ENCODE measurements around the gene BNIP1.
A peak's percentile ranks its signal among the peaks of the same experiment; 100 is the strongest.
"Not testable (repeated sequence)": the region's sequence is repeated elsewhere in the genome, so short reads cannot be mapped to it uniquely, and the experiment has no call there.

The BNIP1 gene, protein sequence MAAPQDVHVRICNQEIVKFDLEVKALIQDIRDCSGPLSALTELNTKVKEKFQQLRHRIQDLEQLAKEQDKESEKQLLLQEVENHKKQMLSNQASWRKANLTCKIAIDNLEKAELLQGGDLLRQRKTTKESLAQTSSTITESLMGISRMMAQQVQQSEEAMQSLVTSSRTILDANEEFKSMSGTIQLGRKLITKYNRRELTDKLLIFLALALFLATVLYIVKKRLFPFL
- total RNA-seq, result 5.9 to 12.2 (median 7.8) reads per million in 17 experiments

DNA sequence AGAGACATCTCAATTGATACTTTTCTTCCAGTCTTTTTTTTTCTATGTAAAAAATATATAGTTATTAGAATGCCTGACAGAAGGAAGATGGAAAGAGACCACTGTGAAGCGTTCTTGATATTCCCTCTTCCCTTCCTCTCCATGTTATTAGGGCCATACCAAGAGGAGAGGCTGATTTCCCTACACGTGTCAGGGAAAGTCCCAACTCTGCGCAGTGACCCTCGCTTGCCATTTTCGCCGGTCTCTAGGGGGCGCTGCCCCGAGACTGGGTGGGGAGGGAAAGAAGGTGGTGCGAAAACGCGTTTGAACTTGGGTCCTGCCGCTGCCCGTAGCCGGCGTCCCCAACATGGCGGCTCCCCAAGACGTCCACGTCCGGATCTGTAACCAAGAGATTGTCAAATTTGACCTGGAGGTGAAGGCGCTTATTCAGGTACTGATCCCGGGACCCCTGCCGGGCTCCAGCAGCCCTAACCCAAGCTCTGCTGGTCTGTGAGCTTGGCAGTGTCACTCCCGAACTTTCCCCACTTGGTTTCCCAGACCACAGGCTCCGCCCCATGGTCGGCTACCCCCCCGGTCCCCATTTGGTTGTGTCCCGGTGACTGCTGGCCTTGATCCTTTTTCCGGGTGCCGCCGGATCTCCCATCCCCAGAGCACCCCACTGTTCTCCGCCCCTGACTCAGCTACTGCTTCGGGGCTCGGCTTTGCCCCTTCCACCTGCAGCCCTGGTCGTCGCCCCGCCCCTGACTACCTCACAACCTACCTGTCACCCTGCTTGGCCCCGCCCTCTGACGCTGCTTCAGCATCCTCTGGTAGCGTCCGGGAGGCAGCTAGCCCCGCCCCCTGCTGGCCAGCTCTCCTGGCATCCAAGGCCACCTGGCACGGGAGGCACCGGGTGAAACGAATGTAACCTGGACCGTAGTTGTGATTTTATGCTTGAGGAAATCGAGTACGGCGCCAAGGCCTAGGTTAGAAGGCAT lies at the start of gene BNIP1:
Gene BNIP1 (plus strand): TSS at position 332 of the 977 bp plus-strand sequence. CDS start 15 bp downstream, at position 347.
- peak; percentile 96 to 98 (median 98) for DNase-seq

DNA sequence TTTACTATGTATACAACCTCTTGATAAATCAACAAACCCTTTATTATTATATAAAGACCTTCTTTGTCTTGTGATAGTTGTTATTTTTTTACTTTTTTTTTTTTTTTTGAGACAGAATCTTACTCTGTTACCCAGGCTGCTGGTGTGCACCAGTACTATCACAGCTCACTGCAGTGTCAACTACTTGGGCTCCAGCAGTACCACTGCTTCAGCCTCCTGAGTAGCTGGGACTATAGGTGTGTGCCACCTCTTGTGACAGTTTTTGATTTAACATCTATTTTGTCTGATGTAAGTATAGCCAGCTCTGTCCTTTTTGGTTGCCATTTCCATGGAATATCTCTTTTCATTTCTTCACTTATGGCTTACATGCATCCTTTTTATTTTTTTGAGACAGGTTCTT lies 45.5 kb upstream of the BNIP1 start:
- DNase-seq, result no peak

DNA sequence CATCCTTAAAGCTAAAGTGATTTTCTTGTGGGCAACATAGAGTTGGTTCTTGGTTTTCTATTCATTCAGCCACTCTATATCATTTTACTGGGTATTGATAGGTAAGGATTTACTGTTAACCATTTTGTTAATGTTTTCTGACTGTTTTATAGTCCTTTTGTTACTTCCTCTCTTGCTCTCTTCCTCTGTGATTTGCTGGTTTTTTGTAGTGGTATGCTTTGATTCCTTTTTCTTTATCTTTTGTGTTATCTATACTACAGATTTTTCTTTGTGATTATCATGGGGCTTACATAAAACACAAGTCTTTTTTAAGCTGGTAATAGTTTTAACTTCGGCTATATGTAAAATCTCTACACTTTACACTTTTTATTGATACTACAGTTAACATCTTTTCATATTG lies 44.9 kb upstream of the BNIP1 start:
- no peak for DNase-seq

DNA sequence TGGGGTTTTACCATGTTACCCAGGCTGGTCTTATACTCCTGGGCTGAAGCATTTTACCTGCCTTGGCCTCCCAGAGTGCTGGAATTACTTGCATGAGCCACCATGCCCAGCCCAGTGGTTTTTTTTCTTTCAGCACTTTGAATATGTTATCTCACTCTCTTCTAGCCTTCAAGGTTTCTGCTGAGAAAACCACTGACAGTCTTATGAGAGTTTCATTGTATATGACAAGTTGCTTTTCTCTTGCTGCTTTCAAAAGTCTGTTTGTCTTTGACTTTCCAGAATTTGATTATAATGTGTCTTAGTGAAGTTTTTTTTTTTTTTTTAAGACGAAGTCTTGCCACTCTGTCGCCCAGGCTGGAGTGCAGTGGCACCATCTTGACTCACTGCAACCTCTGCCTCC lies 43.1 kb upstream of the BNIP1 start:
- no peak for DNase-seq

DNA sequence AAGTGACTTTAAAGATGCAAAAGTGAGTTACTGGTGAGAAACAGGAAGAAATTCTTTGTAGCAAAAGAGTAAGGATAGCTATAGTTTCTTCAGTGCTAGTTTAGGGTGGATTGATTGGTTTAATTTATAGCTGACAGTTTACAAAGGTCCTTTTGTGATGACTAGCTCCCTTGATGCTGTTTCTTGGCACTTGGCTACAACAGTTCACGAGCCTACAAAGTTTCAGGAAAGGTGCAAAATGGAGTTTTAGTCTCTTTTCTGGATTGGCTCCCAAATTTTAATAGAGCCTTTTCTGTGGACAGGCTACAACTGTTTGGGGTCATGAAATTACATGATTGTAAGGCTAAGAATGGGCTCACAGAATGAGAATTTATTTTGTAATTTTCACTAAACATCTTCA lies 40.9 kb upstream of the BNIP1 start:
- DNase-seq, result no peak

DNA sequence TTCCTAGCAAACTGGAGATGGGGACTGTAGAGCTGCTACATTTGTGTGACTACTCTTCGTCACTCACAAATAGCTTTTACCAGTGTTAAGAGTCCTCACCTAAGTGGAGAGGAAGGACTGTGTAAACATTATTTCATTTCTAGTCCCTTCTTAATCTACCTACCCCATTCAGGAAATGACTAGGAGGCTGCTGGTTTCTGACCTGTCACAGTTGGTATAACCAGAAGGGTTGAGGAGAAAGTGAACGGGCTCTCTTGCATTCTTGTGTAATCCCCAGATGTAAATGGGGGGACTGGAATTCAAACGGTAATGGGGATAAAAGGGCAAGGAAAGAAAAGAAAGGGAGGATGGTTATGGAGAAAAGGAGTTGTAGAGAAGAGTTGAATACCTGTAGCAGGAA lies 35.4 kb upstream of the BNIP1 start:
- no peak for DNase-seq

DNA sequence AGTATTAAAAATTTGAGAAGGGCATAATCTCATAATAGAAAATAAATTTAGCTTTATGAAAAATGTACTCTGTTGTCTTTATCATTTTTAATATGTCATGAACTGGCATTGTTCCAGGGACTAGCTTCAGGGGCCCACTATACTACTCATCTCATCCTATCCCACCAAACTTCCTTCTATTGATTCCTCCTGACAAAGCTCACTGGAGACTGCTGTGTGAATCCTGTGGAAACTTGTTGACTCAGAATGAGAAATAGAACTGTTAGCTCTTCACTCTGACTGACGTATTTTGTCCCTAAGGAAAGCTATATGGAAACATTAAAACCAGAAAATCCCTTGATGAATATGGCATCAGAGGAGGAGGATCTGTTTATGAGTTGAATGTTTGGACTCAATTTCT lies 29.8 kb upstream of the BNIP1 start:
- no peak for DNase-seq

DNA sequence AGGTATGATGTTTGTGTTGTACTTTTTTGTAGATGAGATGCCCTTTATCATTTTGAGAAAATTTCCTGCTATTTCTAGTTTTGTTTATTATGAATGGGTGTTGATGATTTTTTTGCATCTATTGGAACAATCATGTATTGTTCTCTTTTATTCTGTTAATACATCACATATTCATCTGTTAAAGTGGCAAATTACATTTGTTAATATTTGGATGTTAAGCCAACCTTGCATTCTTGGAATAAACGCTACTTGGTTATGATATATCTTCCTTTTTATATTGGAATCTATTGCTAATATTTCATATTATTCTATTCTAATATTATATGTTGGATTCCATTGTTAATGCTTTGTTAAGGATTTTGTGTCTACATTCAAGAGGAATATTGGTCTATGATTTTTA lies 24.6 kb upstream of the BNIP1 start:
- no peak for DNase-seq

DNA sequence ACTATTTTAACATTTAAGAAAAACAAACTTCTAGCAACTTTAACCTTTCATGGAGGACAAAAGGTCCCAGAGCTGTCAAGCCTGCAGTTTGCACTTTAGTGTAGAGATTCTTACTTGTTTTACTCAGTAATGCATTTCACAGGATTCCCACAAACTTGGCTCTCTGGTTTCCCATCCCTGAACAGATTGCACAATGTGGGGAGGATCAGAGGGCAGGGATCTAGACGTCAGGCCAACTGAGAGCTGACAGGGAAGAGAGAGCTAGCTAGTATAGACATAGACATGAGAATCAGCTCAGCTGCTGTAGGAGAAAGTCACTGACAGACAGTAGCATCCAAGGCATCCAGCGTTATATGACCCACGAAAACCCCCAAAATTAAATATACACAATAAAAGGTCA lies 20.9 kb upstream of the BNIP1 start:
- no peak for DNase-seq

DNA sequence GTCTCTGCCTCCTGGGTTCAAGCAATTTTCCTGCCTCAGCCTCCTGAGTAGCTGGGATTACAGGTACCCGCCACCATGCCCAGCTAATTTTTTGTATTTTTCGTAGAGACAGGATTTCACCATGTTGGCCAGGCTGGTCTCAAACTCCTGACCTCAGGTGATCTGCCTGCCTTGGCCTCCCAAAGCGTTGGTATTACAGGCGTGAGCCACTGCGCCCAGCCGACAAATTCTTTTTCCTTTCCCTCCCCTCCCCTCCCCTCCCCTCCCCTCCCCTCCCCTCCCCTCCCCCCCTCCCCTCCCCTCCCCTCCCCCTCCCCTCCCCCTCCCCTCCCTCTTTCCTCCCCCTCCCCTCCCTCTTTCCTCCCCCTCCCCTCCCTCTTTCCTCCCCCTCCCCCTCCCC lies 12.2 kb upstream of the BNIP1 start:
- not testable (repeated sequence) for DNase-seq

DNA sequence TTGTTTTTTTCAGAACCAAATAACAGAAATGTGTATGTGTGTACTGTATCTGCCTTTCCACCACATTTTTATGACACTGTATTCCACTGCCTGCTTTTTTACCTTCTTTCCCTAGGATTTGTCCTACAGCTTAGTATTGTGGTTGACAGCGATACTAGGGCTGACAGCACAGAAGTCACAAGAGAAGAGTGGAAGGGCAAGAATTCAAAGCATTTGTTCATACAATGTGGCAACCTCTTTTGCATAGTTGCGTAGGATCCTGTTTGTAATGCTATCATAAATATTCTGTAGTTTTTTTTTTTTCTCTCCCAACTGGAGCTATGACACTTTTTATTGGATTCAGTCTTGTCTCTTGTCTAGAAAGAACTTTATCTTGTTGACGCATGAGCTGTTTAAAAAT lies 5.6 kb upstream of the BNIP1 start:
- no peak for DNase-seq

DNA sequence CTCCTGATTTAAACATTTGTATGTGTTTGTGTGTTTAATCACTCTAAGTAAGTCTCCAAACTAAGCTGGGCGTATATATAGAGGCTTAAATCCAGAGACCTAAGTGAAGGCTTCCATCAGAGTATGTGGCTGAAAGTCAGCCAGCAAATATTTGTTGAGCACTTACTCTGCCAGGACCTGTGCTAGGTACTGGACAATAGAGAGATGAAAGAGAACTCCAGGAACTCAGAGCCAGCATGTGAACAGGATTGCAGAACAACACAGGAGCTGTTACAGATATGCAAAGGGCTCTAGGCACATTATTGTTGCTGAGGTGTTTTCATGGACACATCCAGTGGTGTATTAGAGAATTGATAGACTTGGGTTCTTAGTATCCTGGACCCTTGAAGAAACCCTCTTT lies 4.7 kb upstream of the BNIP1 start:
- DNase-seq, result no peak

DNA sequence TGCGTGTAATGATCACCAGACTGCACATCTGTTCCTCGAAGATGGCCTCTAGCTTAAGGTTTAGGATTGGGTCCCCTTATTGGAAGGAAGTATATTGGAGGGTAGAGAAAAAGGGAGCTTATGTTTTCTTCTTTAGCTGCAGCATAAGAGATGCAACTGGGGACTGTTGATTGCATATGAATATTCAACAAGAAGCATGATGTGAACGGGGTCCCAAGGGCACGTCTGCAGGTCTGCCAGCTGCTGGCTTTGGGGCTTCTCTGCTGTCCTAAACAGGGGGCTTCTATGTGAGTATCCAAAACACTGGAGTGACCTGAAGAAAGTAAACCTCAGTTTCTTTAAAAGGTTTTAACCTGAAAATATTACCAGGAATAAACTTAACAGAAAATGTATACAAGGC lies 3.6 kb upstream of the BNIP1 start:
- DNase-seq, result no peak

DNA sequence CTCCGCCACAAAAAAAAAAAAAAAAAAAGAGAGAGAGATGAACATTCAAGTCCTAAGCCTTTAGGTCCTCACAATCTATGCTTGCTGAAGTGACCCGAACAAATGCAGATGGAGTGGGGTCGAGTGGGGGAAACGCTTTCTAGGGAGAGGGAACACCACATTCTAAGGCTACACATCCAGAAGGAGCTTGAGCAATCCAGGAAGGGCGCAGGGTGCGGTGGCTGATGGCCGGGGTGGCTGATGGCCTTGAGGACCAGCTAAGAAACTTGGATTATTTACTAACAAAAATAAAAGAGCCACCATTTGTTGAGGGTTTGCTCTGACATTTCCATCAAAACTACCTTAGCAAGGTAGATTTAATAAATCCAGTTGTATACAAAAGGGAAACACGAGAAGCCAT lies 764 bp upstream of the BNIP1 start:
- no peak for DNase-seq

DNA sequence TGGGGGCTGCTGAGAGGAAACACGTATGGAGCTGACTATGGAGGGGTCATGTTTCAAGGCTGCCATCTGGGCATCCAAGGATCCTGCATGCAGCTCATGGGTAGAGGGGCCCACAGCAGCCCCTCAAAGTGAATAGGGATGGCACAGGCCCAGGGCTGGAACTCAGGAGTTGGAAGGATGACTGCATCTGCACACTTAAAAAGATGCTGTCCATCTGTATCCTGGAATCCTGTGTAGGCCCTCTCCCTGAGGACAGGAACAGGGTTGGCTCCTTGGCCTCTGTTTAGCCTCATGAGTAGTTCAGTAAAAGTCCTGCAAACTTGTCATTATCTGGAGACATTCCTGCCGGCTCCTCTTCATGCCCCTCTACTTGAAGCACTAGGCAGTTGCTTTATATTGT lies 4.0 kb downstream of the BNIP1 start:
- no peak for DNase-seq

DNA sequence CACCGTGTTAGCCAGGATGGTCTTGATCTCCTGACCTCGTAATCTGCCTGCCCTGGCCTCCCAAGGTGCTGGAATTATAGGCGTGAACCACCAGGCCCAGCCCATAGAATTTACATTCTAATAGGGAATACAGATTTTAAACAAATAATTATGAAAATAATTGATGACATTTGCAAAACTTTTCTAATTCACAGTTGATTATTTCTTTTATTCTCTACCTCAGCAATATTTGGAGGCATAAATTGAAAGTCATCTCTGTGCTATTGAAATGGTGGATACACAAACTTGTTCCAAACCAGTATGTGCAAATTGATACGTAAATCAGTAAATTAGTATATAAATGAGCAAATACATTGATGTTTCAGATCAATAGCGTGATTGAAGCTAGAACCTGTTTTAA lies 8.2 kb downstream of the BNIP1 start:
- DNase-seq, result no peak

DNA sequence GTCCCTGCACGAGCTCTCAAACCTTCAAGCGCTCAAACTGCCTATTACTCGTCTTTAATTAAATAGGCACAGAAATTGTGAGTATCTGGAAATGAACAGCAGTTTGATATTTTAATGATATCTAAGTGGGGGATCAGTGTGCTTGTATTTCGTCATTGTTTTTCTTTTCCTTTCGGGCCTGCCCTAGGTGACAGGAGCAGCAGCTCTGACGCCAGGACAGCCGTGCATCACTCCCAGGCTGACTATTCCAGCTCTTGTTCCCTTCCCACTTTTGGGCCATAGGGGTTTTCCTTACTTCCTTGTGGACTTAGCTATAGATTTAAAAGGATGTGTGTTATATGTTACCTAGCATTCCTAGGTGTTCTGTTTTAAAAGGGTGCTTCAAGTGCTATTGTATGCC lies 9.5 kb downstream of the BNIP1 start:
- DNase-seq, result no peak

DNA sequence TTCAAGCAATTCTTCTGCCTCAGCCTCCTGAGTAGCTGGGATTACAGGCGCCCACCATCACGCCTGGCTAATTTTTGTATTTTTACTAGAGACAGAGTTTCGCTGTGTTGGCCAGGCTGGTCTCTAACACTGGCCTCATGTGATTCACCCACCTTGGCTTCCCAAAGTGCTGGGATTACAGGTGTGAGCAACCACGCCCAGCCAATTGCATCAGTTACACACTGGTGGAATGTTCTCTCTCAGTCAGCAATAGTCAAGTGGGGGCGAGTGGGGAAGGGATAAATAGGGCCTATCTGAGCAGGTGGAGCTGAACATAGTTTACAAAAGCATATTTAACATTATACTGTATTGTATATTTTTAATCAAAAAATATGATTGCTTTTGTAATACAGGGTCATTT lies 10.3 kb downstream of the BNIP1 start:
- DNase-seq, result not testable (repeated sequence)

DNA sequence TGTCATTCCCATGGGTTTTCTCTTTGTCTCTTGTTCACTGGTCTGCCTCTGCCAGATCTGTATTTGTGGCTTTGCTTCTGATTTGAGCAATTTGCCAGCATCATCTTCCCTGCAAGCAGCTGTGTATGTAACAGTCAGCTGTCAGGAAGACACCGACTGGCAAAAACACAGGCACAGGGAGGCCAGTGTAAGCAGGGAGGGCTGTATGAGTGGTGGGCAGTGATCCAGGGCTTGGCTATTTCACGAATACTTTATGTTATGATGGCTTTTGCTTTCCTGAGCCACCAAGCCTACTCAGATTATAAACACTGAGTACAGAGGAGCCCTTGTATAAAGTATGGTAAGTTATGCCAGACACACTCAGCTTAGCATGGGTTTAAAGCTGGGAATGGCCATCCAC lies 11.6 kb downstream of the BNIP1 start:
- DNase-seq, result no peak

DNA sequence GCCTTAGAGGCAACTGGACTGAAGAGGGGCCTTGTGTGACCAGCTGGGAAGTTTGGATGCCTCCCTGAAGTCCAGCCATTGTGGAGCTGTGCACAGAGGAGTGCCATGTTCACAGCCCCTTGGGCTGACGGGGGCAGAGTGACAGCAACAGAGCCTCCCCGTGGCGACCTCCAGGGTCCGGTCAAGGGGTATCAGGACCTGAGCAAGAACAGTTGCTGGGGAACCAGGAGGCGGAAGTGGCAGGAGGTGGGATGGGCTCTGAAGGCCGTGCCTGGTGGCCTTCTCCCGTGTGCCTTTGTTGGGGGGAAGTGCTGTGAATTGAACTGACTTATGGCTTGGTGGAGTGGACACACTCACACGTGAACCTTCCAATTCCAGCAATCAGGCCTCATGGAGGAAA lies 14.0 kb downstream of the BNIP1 start:
- no peak for DNase-seq

DNA sequence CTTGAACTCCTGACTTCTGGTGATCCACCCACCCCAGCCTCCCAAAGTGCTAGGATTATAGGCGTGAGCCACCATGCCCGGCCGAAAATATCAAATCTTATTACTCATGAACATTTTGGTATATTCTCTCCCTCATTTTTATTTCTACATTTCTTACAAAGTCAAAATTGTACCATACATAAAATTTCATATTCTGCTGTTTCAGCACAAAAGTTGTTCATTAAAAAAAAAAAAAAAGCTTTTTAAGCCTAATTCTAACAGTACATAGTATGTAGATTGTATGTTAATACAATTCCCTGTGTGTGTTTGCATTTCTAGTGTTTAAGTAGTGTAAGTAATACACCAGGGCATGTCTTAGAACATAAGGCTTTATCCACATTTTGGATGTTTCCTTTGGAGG lies 14.9 kb downstream of the BNIP1 start:
- no peak for DNase-seq

DNA sequence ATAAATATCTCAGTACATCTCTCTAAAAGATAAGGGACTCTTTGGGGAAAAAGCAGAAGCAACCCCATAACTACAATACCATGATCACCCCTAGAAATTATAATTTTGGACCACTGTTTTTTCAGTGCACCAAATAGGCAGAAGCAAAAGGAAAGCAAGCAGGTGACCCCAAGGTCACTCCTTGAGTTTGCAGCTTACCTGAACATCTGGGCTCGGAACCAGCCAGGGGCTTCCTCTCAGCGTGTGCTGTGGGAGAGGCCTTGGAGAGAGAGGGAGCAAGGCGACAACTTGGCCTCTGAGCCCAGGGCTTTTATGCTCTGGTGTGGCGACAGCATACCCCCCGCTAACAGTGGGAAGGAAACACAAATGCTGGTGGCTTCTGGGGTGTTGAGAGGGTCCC lies 16.8 kb downstream of the BNIP1 start:
- DNase-seq, result no peak

DNA sequence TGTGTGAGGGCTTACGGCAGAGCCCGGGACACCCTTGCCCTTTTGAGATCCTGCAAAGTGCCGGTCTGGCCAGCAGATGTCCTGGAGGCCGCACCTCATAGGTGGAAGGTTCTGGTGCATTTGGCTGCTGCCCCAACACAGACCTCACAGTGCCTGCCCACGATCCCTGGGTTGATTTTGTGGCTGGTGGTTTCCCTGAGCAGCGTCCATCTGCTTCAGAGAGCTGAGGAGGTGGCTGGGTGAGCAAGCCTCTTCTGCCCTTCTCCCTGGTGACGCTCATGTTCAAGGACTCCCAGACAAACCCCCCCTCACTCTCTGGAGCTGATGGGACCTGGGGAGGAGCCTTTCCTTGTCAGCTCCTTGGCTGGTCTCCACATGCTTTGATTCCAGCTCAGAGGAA lies 18.9 kb downstream of the BNIP1 start:
- DNase-seq, result no peak

All from suppressor macrophage (primary cell).